Measurements from ENCODE around the gene CCDC183.
A peak's percentile ranks its signal among the peaks of the same experiment; 100 is the strongest.
"Not testable (repeated sequence)": the region's sequence is repeated elsewhere in the genome, so short reads cannot be mapped to it uniquely, and the experiment has no call there.

CCDC183 gene

DNA sequence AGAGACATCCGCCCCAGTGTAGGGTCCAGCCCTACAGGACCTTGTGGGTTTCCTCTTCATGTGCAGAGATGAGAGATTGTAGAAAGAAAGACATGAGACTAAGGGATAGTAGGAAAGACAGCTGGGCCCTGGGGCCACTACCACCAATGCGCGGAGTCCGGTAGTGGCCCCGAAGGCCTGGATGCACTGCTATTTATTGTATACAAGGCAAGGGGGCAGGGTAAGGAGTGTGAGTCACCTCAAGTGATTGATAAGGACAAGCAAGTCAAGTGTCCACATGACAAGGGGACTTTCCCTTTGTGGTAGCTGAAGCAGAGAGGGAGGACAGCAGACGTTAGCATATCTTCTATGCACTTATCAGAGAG lies 11.2 kb upstream of the CCDC183 start:
- Mint-ChIP-seq H3K27me3 (ENCODE audit: low read depth) (peaks cover 26% of the 10 kb centered on the region), H3K4me1 (peaks cover 52% of the 10 kb centered on the region), H3K9me3 (no peaks in the 10 kb centered on the region), H3K27ac (no peak overlapping the region), H3K36me3 (ENCODE audit: low read depth) (no peaks in the 10 kb centered on the region), H3K4me3 (no peak overlapping the region)
- TF ChIP-seq CTCF (IDR thresholded peaks at IDR 0.05; ENCODE audit: unreplicated experiment in 3 of 3): no peak

- H3K27ac Mint-ChIP-seq; H3K9me3 Mint-ChIP-seq; H3K36me3 Mint-ChIP-seq (ENCODE audit: low read depth); H3K4me3 Mint-ChIP-seq: not testable (repeated sequence)
- peaks cover 21% of the 10 kb centered on the region for H3K27me3 Mint-ChIP-seq (ENCODE audit: low read depth)
- H3K4me1 Mint-ChIP-seq: peaks cover 52% of the 10 kb centered on the region
These were observed 10.4 kb upstream of the CCDC183 start for GRCh38 chr9:136785565-136786355.

DNA sequence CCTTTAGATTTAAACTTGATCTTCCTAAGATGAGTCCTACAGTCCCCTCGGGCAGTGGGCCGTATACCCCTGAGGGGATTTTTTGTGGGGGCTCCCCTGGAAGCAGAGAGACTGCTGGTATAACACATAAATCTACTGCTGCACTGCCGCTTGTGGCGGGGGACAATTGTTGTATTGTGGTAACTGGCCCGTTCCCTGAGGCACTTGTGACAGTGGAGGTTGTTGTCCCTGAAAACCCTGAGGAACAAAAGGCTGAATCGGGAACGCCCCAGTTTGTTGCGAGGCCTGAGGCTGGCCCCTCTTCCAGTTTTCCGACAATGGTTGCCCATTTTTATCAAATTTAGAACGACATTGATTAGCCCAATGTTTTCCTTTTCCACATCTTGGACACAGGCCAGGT lies 9.7 kb upstream of the CCDC183 start:
- Mint-ChIP-seq H3K36me3 (ENCODE audit: low read depth) (no peaks in the 10 kb centered on the region), H3K27ac (no peak overlapping the region), H3K27me3 (ENCODE audit: low read depth) (peaks cover 15% of the 10 kb centered on the region), H3K9me3 (no peaks in the 10 kb centered on the region), H3K4me1 (peaks cover 46% of the 10 kb centered on the region), H3K4me3 (no peak overlapping the region)
- TF ChIP-seq CTCF (IDR thresholded peaks at IDR 0.05; ENCODE audit: unreplicated experiment in 3 of 3): no peak

DNA sequence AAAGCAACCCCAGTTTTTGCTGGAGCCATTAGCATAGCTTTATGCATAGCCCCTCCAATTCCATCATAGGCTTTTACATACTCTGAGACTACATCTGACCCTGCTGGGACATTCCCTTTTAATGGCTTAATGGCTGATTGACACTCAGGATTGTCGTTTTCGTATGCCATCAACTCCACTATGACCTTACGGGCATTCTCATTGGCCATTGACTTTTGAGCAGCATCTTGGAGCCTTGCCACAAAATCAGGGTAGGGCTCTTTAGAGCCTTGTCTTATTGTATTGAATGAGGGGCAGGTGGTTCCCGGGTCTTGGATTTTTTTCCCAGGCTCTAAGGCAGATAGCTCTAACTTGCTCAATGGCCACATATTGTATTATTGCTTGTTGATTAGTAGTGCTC lies 9.2 kb upstream of the CCDC183 start:
- H3K36me3 Mint-ChIP-seq (ENCODE audit: low read depth); H3K4me3 Mint-ChIP-seq; H3K27ac Mint-ChIP-seq; H3K9me3 Mint-ChIP-seq: not testable (repeated sequence)
- Mint-ChIP-seq H3K4me1 (peaks cover 44% of the 10 kb centered on the region), H3K27me3 (ENCODE audit: low read depth) (peaks cover 15% of the 10 kb centered on the region)

- no peak overlapping the region for H3K4me3 Mint-ChIP-seq
- H3K36me3 Mint-ChIP-seq (ENCODE audit: low read depth): no peaks in the 10 kb centered on the region
- H3K4me1 Mint-ChIP-seq: peaks cover 37% of the 10 kb centered on the region
- TF ChIP-seq CTCF (IDR thresholded peaks at IDR 0.05; ENCODE audit: unreplicated experiment in 3 of 3): peak; percentile 84 to 91 (median 84)
- H3K27ac Mint-ChIP-seq: peak overlapping the region; percentile 66 to 90 (median 87)
- peaks cover 15% of the 10 kb centered on the region for H3K27me3 Mint-ChIP-seq (ENCODE audit: low read depth)
- no peaks in the 10 kb centered on the region for H3K9me3 Mint-ChIP-seq
These were observed 8.3 kb upstream of the CCDC183 start for GRCh38 chr9:136787690-136788400.

- Mint-ChIP-seq H3K27me3 (ENCODE audit: low read depth) (peaks cover 15% of the 10 kb centered on the region), H3K4me1 (peaks cover 33% of the 10 kb centered on the region), H3K27ac (peak overlapping the region; percentile 66 to 90 (median 87)), H3K4me3 (peak overlapping the region in 2 of 3 experiments; percentile 5 to 42)
- not testable (repeated sequence) for H3K36me3 Mint-ChIP-seq (ENCODE audit: low read depth); H3K9me3 Mint-ChIP-seq
These were observed 7.3 kb upstream of the CCDC183 start for GRCh38 chr9:136788644-136789522.

DNA sequence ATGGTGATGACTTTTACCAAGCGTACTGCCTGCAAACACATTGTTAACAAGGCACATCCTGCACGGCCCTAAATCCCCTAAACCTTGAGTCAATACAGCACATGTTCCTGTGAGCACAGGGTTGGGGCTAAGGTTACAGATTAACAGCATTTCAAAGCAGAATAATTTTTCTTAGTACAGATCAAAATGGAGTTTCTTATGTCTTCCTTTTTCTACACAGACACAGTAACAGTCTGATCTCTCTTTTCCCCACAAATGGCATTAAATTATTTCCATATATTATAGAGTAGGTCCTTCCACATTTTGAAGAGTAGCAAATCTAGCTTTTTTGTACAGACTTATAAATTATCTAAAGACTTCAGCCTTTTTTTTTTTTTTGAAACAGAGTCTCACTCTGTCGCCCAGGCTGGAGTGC lies 6.6 kb upstream of the CCDC183 start:
- peaks cover 33% of the 10 kb centered on the region for H3K4me1 Mint-ChIP-seq
- H3K27me3 Mint-ChIP-seq (ENCODE audit: low read depth): peaks cover 15% of the 10 kb centered on the region
- H3K36me3 Mint-ChIP-seq (ENCODE audit: low read depth): peaks cover 5% of the 10 kb centered on the region
- H3K27ac Mint-ChIP-seq: peak overlapping the region; percentile 66 to 90 (median 87)
- no peaks in the 10 kb centered on the region for H3K9me3 Mint-ChIP-seq
- peak overlapping the region in 2 of 3 experiments; percentile 5 to 19 for H3K4me3 Mint-ChIP-seq
- no peak for TF ChIP-seq CTCF (IDR thresholded peaks at IDR 0.05; ENCODE audit: unreplicated experiment in 3 of 3)

All from nephron (organoid).